ENCODE measurements around the gene PWWP2A.
"Not testable (repeated sequence)": the region's sequence is repeated elsewhere in the genome, so short reads cannot be mapped to it uniquely, and the experiment has no call there.

- not testable (repeated sequence) for TF ChIP-seq CTCF, POLR2A (IDR thresholded peaks at IDR 0.05)
Measured at GRCh38 chr5:160069120-160069519, 50.1 kb downstream of the PWWP2A start.
